ENCODE measurements around the gene SH3TC1.

Gene SH3TC1

GRCh38 chr4:8247047-8247930, 48.2 kb downstream of the SH3TC1 start:
- Histone ChIP-seq H3K27me3 (ENCODE audit: insufficient read depth, poor library complexity, severe bottlenecking) (no peaks in the 10 kb centered on the region), H3K4me3 (replicated peaks; ENCODE audit: insufficient read depth, low read length) (no peak overlapping the region), H3K27ac (replicated peaks) (peak overlapping the region; percentile 36)
- no peak for TF ChIP-seq POLR2AphosphoS5 (IDR thresholded peaks at IDR 0.05; ENCODE audit: low read depth)
- no peak for TF ChIP-seq REST (IDR thresholded peaks at IDR 0.05; ENCODE audit: insufficient replicate concordance, low read depth)
- TF ChIP-seq CTCF (IDR thresholded peaks at IDR 0.05; ENCODE audit: insufficient read depth, low read length) = no peak
- TF ChIP-seq GABPA (IDR thresholded peaks at IDR 0.05; ENCODE audit: low read depth) = no peak
- no peak for TF ChIP-seq SPI1 (IDR thresholded peaks at IDR 0.05; ENCODE audit: borderline replicate concordance, low read depth)
- DNase-seq (ENCODE audit: low read depth in 1 of 2, low spot score in 1 of 2) = no peak

GRCh38 chr4:8248091-8248490, 49.0 kb downstream of the SH3TC1 start:
- Histone ChIP-seq H3K4me3 (replicated peaks; ENCODE audit: insufficient read depth, low read length) (no peak overlapping the region), H3K27ac (replicated peaks) (no peak overlapping the region), H3K27me3 (ENCODE audit: insufficient read depth, poor library complexity, severe bottlenecking) (no peaks in the 10 kb centered on the region)
- TF ChIP-seq CTCF (IDR thresholded peaks at IDR 0.05; ENCODE audit: insufficient read depth, low read length) = no peak
- no peak for TF ChIP-seq POLR2AphosphoS5 (IDR thresholded peaks at IDR 0.05; ENCODE audit: low read depth)
- TF ChIP-seq REST (IDR thresholded peaks at IDR 0.05; ENCODE audit: insufficient replicate concordance, low read depth) = no peak
- no peak for TF ChIP-seq SPI1 (IDR thresholded peaks at IDR 0.05; ENCODE audit: borderline replicate concordance, low read depth)
- no peak for TF ChIP-seq GABPA (IDR thresholded peaks at IDR 0.05; ENCODE audit: low read depth)
- no peak for DNase-seq (ENCODE audit: low read depth in 1 of 2, low spot score in 1 of 2)

- H3K27ac ChIP-seq (replicated peaks) = no peak overlapping the region
- no peaks in the 10 kb centered on the region for H3K27me3 ChIP-seq (ENCODE audit: insufficient read depth, poor library complexity, severe bottlenecking)
- TF ChIP-seq POLR2AphosphoS5 (IDR thresholded peaks at IDR 0.05; ENCODE audit: low read depth) (no peak), REST (IDR thresholded peaks at IDR 0.05; ENCODE audit: insufficient replicate concordance, low read depth) (no peak), GABPA (IDR thresholded peaks at IDR 0.05; ENCODE audit: low read depth) (no peak), SPI1 (IDR thresholded peaks at IDR 0.05; ENCODE audit: borderline replicate concordance, low read depth) (no peak), CTCF (IDR thresholded peaks at IDR 0.05; ENCODE audit: insufficient read depth, low read length) (no peak)
- no peak for DNase-seq (ENCODE audit: low read depth in 1 of 2, low spot score in 1 of 2)
- no peak overlapping the region for H3K4me3 ChIP-seq (replicated peaks; ENCODE audit: insufficient read depth, low read length)
Measured at GRCh38 chr4:8250227-8250626, 51.1 kb downstream of the SH3TC1 start.
